NCI-H2171 (cell line): Measurements from ENCODE around the gene MRAS.

Experiments
- DNase-seq: peaks from one replicate; lab custom pipeline; 2025; lab: John Stamatoyannopoulos, UW

Gene MRAS

DNA sequence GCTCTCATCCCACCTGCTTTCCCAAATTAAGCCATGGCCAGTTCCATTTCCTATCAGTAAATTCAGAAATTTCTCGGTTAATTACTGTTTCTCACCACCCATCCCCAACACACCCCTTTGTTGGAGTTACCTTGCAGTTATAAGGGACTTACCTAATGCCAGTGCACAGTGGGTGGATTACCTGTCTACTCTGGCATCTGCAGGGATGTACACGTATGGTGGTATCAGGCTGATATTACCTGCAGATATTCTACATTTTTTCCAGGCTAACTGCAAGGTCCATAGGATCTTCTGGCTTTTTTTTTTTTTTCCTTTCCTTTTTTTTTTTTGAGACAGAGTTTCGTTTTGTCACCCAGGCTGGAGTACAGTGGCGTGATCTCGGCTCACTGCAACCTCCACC is 7.9 kb upstream of the MRAS start:
- no peak for DNase-seq

DNA sequence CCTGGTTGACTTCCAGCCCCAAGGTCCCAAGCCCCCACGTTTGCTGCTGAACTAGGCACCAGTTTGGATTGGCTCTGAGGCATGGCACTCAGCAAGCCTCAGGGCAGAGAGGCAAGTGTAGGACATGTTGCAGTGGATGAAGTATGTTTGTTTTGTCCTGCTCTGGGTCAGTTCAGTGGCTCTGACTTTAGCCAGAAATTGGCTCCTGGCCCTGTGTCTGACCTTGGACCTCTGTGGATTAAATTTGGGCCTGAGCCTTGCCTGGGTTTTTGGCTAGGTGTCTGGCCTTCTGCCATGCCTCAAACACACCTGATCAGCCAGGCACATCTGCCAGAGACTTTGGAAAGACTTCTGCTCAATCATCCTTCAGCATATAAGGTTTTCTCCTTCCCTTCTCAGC is 3.6 kb upstream of the MRAS start:
- DNase-seq = no peak

DNA sequence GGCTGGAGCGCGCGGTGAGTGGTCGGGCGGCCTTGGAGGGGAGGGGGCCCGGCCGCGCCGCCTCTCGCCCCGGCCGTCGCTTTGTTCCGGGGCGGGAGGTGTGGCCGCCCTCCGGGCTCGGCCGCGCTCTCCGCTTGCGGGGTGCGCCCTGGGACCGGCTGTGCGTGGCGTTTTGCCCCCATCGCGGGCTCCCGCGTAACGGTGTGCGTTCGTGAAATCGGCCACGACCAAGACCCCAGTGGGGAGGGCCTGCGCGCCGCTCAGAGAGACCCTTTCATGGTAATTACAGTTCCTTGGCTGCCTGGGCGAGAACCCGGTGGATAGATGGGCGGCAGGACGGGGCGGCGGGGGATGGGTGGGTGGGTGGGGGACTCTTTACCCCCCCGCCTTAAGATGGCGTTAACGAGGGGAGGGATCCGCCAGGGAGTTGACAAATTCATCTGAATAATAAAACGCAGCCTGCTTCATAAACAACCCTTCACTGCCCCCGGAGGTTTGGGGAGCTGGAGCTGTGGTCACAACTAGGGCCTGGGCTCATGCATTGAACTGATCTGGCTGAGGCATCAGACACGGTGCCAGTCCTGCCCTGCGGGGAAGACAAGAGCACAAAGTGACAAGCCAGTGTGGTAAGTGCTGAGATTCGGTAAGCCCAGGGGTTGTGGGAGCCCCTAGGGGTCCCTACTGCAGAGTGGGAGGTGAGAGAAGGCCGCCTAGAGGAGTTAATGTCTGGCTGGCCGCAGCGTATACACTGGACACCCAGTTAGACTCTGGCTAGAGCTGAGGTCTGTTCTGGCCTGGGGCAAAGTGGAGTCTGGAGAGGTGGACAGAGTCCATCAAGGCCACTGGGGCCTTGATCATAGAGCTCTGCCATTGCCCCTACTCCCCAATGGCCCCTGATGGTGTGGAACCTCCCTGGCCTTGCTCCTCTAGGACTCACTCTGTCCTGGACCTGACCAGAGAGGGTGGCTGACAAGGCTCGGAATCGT is 668 bp downstream of the MRAS start:
- DNase-seq = no peak

DNA sequence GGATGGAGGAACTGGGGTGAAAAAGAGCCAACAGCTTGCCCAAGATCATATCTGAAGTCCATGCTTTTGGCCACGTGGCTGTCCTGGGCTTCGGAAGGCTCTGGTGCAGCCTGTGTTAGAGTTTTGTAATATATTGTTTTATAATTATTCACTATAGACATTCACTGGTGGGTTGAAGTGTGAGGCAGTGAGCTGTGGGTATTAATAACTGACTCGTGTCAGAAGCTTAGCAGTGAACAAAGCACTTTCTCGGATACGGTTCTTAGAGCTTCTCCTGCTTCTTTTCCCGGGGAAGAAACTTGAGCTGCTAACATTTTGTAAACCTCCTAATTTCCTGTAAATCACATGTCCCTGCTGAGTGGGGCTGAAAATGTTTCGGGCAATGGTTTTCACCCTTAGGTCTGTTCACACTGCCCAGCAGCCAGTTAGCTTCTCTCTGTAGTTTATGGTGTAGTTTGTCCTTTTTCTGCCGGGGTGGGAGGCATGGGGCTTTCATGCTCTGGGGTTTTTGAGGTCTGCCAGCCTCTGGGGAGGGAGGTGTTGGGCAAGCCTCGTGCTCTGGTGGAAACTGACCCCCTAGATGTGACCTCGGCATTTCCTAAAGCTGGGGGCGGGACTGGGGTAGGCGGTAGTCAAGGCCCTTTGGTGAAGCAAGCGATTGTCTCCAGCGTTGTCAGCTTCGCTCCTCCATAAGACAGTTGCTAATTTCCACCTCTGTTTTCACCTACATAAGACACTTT is 1.7 kb downstream of the MRAS start:
- no peak for DNase-seq

DNA sequence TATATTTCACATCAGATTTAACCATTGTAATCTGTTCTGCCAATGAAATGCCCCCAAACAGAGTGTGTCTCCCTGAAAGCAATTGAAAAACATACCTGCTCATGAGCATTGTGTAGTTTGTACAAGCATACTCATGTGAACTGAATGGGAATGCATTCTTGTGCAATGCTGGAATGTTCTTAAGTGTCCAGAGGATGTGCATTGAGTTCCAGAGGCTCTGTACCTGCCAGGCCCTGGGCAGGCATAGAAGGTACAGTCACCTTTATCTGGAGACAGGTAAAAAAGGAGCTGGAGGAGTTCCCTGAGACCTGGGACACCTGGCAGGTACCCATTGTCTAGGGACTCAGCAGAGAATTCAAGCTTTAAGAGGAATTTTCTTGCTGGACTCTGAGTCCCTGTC is 2.8 kb downstream of the MRAS start:
- DNase-seq = no peak

DNA sequence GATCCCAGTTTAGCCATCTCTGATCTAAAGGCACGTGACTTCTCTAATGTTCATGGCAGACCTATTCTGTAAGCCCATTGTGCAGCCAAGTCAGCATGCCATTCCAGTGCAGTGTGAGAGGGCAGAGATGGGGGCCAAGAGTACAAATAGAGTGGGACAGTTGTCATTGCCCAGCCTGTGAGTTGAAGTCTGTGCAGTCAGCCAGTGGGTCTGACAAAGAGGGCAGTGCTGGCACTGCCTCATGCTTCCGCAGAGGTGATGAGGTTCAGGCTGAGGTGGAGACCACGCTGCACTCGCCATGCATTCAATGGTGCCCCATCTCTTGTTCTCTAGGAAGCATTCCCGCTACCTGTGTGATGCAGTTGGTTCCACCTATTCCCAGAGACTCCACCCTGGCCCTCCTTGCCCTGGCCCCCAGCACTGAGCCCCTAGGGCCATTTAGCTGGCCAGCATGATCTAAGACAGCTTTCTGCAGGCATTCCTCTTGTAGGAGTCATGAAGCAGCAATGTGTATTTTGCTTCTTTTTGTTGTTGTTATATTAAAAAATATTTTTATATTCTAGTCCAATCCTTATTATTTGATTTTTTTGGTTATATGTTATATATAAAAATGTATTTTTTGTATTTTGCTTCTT is 3.7 kb downstream of the MRAS start:
- DNase-seq = no peak

DNA sequence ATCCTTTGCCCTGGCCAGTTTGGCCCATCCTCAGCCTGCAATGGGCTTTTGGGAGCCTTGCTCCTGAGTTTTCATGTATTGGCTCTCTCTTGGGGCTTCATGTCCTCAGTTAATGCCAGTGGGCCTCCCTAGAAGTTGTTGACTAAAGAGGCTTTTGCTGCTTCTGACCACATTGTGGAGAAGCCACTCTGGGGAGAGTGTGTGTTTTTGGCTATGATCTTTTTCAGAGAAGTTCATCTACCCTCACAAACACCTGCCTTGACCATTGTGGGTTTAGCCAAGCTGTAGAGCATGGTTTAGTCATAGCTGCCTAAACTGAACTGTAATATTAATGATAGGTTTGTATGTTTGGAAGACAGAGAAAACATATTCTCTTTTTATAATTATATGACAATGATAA is 6.0 kb downstream of the MRAS start:
- DNase-seq = no peak

DNA sequence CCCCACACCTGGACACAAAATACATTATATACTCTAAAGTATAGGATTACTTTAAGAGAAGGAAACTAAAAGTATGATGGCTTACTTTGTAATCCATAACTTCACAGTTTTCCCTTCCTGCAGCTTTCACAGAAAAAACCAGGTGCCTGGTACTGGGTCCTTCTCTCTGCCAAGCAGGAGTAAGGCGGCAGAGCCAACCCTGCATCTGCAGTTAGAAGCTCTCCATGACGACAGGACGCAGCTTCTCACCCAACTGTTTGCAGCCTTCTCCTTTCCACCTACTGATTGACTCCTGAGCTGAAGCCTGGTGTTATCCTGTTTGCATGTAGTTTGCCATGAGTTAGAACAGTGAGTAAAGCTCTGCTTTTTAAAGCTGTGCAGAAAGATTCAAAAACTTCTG is 6.7 kb downstream of the MRAS start:
- no peak for DNase-seq

DNA sequence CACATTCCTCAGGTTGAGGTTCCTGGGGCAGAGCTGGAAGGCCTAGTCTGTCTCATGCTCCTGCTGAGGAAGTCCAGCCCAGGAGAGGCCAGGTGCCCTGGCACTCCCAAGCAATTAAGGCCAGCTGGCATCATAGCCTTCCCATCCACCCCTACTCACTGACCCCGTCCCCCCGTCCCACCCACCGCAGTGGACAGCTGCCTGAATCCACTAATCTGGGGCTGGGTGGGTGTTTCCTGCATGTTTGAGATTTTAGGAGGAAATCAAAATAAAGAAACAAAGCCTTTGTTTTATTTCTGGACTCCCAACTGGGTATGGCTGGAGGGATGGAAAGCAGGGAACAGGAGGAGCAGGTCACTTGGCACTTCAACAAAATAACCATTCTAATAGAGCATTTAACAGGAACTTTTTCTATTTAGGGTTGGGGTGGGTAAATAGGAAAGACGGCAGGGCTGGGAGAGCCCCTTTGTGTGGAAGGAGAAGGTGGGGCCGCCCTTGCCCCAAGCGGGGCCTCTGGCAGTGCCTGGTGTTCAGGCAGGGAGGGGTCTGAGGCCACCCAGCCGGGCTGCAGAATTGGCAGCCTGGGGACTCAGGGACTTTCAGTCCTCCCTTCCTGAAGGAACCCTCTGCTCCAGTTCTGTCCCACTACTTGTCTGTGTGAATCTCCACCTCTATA is 8.5 kb downstream of the MRAS start:
- DNase-seq = no peak

DNA sequence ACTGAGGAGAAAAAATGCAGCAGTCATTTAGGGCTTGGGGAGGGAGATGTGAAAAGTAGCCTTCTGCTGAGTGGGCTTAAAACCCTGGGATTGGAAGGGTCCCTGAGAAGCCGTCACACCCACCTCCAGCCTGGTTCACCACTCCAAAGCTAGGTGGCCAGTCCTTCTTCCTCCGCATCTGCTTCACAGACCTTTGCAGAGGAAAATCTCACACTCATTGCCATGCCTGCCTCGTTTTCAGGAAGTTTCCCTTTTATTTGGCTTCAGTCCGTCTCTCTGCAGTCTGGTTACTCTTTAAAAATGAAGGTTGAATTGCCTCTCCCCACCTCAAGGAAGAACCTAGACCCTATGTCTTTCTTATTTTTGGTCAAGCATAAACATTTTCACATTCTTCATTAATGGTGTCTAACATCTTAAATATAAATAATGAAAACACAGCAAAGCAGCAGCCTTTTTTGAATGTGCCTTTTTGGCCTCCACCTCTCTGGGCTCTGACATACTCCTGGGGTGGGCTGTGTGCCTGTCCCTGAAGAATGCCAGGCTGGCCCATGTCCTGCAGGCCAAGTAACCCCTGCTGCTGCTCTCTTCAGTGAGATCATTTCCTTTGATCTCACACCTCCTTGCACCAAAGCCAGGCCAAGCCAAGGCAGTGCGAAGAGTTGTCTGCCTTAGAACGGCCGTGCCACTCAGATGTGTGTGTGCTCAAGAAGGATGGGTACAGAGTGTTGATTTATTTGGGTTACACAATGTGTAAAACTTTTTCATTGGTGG is 11.0 kb downstream of the MRAS start:
- no peak for DNase-seq

DNA sequence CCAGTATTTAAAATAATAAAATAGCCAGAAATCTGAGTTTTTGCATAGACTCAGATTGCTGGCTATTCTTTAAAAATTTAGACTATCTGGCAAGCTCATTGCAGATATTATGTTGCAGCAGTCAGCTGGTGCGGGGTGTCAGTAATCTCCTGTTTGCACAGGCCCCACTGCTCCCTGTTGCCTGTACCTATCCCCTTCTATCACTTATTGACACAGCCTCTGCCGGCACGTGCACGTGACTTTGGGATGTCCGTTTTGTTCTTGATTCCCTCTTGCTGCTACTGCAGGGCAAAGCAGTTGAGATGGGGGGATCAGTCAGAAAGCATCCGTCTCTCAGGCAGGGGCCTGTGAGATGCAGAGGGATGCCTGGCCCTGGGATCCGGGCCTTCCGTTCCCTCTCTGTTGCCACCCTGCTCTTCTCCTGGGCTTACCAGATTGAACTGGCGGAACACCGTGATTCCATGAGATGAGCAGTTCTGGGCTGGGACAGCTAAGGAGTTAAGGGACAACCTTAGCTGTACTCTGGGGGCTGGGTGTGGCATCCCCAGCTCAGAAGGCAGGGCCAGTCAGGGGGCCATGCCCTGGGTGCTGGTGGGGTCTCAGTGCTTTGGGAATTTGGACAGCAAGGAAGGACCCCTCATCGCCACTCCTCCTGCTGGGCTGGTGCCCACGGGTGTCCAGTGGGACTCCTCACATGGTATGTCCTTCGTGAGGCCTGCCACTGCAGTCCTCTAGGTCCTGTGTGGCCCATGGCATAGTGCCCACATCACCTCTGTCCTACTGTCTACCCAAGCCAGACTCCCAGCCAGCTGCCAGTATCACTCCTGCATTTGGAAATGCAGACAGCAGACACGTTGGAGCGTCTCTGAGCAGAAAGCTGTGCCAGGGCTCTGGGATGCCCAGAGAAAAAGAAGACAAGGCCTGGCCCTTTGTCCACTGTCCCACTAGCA is 11.8 kb downstream of the MRAS start:
- DNase-seq = no peak

DNA sequence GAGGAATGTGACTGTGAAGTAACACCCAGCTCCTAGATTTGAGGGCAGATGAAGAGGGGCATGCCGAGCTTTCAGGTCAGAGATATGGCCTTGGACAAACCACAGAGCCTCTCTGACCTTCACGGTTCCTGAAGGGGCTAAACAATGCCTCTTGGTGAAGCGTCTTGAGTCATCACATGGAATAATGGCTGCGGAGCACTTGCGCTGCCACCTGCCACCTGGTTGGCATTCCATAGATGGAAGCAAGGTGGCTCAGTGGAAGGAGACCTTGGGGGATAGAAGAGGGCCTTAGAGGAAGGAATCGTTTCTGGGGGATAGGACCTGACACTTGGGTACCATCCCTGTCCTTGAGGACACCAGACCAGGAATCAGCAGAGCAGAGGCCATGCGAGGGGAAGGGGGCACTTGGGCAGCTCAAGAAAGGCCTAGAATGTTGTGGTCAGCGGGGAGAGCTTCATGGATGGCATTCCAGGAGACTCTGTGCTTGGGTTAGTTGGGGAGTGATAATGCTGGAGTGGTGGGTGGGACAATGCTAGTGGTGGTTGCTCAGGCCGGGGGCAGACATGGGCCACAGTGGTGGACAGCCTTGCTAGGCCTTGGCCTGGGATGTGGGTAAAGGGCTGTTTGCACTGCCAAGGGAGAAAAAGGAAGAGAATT is 12.6 kb downstream of the MRAS start:
- DNase-seq = no peak

DNA sequence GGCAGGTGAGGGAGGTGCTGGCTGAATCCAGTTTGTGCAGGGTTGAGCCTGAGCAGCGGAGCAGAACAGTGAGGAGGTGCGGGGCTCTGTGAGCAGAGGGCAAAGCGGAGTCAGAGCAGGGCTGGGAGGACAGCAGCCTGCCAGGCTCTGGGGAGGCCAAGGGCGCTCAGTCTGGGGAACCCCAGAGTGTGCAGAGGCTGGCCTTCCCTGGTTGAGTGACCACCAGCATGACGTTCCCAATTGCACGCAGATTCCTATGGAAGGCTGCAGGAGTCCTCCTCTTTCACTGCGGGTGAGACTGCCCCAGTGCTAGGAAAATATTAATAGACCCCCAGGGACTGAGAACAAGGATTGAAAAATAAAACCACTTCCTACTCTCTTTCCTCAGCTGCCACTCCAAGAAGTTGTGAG is 13.2 kb downstream of the MRAS start:
- no peak for DNase-seq

DNA sequence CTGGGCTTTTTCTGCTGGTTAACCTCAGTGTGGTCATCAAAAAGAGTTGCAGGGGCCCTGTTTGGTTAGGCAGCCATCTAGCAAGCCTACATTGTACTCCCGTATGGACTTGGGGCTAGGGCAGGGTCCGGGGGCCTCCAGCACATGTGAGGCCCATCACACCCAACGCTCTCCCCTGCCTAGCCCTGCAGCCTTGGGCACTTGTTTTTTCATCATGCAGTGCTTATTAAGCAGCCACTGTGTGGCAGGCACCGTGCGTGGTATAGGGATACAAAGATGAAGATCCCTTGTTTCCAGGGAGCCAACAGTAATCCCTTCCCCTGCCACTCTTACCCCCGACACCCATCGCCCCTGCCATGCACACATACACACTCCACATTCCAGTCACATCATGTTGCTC is 14.2 kb downstream of the MRAS start:
- no peak for DNase-seq

DNA sequence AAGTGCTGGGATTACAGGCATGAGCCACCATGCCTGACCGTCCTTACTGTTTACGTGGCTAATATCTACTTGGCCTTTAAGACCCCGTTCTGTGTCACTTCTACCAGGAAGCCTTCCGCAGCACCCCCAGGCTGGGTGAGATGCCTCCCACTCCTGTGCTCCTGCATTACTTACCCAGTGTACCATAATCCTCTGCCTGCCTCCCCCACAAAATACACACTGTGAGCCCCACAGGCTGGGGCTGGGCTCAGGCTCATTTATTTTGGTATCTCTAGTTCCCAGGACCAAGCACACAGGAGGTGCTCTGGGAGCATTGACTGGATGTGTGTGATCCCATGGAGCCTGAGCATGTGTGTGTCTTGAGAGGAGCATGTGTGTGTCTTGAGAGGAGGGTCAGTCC is 14.9 kb downstream of the MRAS start:
- no peak for DNase-seq

DNA sequence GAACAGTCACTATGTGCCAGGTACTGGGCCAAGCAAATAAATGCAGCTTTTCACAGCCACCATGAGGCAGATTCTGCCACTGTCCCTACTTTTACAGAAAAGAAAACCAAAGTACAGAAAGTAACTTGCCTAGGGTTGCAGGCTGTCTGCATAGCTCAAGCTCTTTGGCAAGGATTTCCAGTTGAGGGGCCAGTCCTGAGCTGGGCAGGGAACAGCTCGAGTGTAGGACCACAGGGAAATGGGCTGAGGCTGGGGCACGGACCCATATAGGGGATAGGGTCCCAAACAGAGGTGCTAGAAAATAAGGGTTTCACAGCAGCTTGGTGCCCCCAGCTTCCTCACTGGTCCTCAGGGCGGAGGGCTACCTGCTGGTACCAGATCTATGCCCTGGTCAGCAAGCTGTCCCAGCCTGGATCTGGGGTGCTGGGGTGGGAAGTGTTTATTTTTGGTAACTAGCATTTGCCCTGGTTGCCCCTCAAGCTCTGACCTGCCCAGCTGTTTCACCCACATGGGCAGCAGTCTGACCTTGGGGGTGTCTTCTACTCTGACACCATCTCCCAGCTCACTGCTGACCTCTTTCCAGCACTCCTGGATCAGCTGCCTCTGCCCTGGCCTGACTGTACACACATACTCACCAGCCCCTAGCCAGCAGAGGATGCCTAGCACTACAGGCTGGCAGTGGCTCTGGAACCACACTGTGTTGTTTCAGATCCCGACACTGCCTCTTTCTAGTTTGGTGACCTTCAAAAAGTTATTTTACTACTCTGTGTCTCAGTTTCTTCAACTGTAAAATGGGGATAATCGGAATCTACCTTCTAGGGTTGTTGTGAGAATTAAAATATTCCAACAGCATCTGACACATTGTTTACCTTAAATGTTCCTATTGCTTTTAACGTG is 16.2 kb downstream of the MRAS start:
- DNase-seq = no peak

DNA sequence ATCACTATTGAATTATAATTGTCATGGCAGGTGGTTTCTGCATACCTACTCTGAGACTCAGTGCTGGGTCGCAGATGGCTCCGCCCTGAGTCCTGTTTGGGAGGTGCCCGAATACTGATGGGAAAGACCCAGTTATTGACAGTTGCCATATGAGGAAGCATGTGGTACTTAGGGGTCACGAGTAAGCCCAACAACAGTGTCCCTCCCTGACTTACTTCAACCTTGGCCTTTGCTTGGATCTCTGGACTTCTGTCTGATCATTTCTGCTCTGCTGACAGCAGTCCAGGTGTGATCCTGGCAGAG is 16.8 kb downstream of the MRAS start:
- DNase-seq = no peak

DNA sequence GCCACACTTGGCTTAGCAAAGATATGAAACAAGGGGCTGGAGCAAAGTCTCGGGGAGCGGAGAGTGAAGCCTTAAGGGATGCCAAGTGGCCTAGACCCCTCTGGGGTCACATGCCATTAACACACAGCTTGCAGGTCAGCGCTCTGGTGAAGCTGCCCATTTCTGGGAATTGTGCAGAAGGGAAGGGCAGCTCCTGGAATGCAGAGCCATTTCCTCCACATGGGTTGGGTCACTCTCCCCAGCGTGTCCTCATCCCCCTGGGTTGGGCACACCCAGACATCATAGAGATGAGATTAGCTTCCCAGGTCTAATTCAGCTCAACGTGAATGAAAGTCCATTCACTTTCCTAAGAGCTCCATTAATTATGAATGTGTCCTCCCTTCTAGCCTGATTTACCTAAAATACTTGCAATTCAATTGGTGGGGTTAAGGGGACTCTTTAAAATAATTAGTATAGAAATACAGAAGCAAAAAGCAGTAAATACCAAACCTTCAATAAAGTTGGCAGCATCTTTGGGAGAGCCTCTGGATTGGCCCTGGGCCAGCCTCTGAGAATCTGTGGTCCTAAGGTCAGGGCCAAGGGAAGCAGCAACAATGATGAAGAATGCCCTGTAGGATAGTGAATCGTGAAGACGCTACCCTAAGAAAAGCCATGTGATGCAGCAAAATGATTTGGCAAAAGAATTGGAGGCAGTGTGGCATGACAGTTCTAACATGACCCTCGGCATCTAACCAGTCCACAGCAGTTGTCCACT is 17.8 kb downstream of the MRAS start:
- DNase-seq = no peak
